HCT116 (cell line): ENCODE data around the gene ST6GALNAC2. TPM values are rescaled to one million over a fixed set of nuclear protein-coding genes. Genes with fewer than 3 reads are reported as not detected.
A peak's percentile ranks its signal among the peaks of the same experiment; 100 is the strongest.

Experiments used
- ATAC-seq: fragments of 200-7000 bp; cut with Tn5 transposase; 2 replicates; pipeline ENCODE4 v1.9.1; 2020; ENCODE audit warnings: mild to moderate bottlenecking, moderate library complexity
- BruUV-seq: library from RNA; stranded (reverse); fragments of 400-500 nt; replicated peaks from 2 replicates; lab custom pipeline; 2021; lab: Mats Ljungman, UMichigan
- CTCF ChIA-PET: fragments of 300-600 bp; sonication (Branson Sonifier 250); formaldehyde crosslinking; loops from one replicate; lab custom pipeline; 2021; ENCODE audit warnings: antibody characterized with exemption; lab: Charles Lee
- POLR2A ChIA-PET: fragments of 300-600, 350-600 bp; sonication (Branson Sonifier 250); formaldehyde crosslinking; loops from one replicate; lab custom pipeline; 2021; ENCODE audit warnings: antibody characterized with exemption; lab: Charles Lee
- RAD21 ChIA-PET, 2 experiments: fragments of 300-600 bp; sonication (Branson Sonifier 250); formaldehyde crosslinking; loops; one replicate each; lab custom pipeline; 2023; ENCODE audit warnings: low total read pairs in 2 of 2; ENCODE audit not compliant: uncharacterized antibody in 2 of 2, unreplicated experiment in 2 of 2, low non-redundant PET in 1 of 2; lab: Charles Lee
- DNase-seq: peaks from one replicate; pipeline ENCODE4 v3.0.0-alpha.2; 2010; ENCODE audit warnings: low read depth, low spot score
- H2AFZ ChIP-seq: fragments of 200-600 bp; shearing (Covaris generic), sonication (generic); 2 replicates; pipeline ENCODE4 v1.6.1; 2017; ENCODE audit warnings: low read depth, mixed run types, mixed read lengths, antibody characterized with exemption, low read length; ENCODE audit not compliant: poor library complexity, severe bottlenecking
- H3K27ac ChIP-seq: 2 replicates; pipeline ENCODE4 v1.5.1; 2012; ENCODE audit warnings: low read depth, low read length
- H3K27me3 ChIP-seq: fragments of 200-600 bp; sonication (generic); 2 replicates; pipeline ENCODE4 v1.6.1; 2016; ENCODE audit warnings: mixed run types, low read length, mixed read lengths; ENCODE audit not compliant: insufficient read depth
- H3K36me3 ChIP-seq, 2 experiments: fragments of 200-500 bp in 1 of 2; fragments of 200-600 bp in 1 of 2; sonication (Bioruptor generic) in 1 of 2; sonication (generic) in 1 of 2; 2 replicates each; pipeline versions ENCODE4 v1.5.1 to v1.6.1; 2014 to 2016; ENCODE audit warnings: low read length in 2 of 2, inconsistent platforms in 1 of 2, mixed read lengths in 1 of 2, mixed run types in 1 of 2; ENCODE audit not compliant: insufficient read depth in 2 of 2, control insufficient read depth in 1 of 2
- H3K4me1 ChIP-seq, 2 experiments: fragments of 200-600 bp in 1 of 2; sonication (generic) in 1 of 2; 2 replicates each; pipeline versions ENCODE4 v1.5.1 to v1.6.1; 2012 to 2017; ENCODE audit warnings: low read length in 2 of 2, inconsistent platforms in 1 of 2, mild to moderate bottlenecking in 1 of 2, mixed read lengths in 1 of 2, mixed run types in 1 of 2, moderate library complexity in 1 of 2; ENCODE audit not compliant: insufficient read depth in 2 of 2, control insufficient read depth in 1 of 2
- H3K4me2 ChIP-seq: fragments of 200-600 bp; sonication (generic); 2 replicates; pipeline ENCODE4 v1.6.1; 2017; ENCODE audit warnings: mixed run types, low read length, mixed read lengths
- H3K4me3 ChIP-seq, 2 experiments: fragments of 200-600 bp in 1 of 2; sonication (generic) in 1 of 2; replicated peaks in 1 of 2; 2 replicates each; pipeline ENCODE4 v1.5.1; 2011 to 2016; ENCODE audit warnings: low read length in 2 of 2, control low read depth in 1 of 2, low read depth in 1 of 2, mild to moderate bottlenecking in 1 of 2, mixed read lengths in 1 of 2, mixed run types in 1 of 2
- H3K79me2 ChIP-seq: fragments of 200-600 bp; sonication (generic); 2 replicates; pipeline ENCODE4 v1.6.1; 2017; ENCODE audit warnings: mild to moderate bottlenecking, mixed run types, low read length, moderate library complexity, mixed read lengths; ENCODE audit not compliant: insufficient read depth
- H3K9ac ChIP-seq: fragments of 200-600 bp; sonication (generic); 2 replicates; pipeline ENCODE4 v1.6.1; 2016; ENCODE audit warnings: low read length, mixed read lengths
- H3K9me2 ChIP-seq: fragments of 200-600 bp; sonication (generic), shearing (Covaris generic); 2 replicates; pipeline ENCODE4 v1.6.1; 2017; ENCODE audit warnings: mixed run types, mild to moderate bottlenecking, moderate library complexity; ENCODE audit not compliant: insufficient read depth
- H3K9me3 ChIP-seq, 2 experiments: fragments of 200-500 bp in 1 of 2; fragments of 200-600 bp in 1 of 2; sonication (Bioruptor generic) in 1 of 2; sonication (generic) in 1 of 2; 2 replicates each; pipeline ENCODE4 v1.6.1; 2014 to 2017; ENCODE audit warnings: low read length in 2 of 2, mixed read lengths in 2 of 2, inconsistent platforms in 1 of 2, low read depth in 1 of 2, mild to moderate bottlenecking in 1 of 2, mixed run types in 1 of 2, moderate library complexity in 1 of 2; ENCODE audit not compliant: control insufficient read depth in 1 of 2, insufficient read depth in 1 of 2
- H4K20me1 ChIP-seq: fragments of 200-600 bp; sonication (generic), shearing (Covaris generic); 2 replicates; pipeline ENCODE4 v1.6.1; 2017; ENCODE audit warnings: mixed run types, mild to moderate bottlenecking, moderate library complexity; ENCODE audit not compliant: insufficient read depth
- EGR1 ChIP-seq: IDR thresholded peaks from 2 replicates; pipeline ENCODE4 v1.6.1; 2012; ENCODE audit warnings: low read depth
- FOSL1 ChIP-seq: IDR thresholded peaks from 2 replicates; pipeline ENCODE4 v1.6.1; 2012; ENCODE audit warnings: low read depth
- POLR2A ChIP-seq: IDR thresholded peaks from 2 replicates; pipeline ENCODE4 v1.7.0; 2011; ENCODE audit warnings: borderline replicate concordance; ENCODE audit not compliant: insufficient read depth, insufficient read length; ENCODE audit errors: extremely low read depth
- POLR2AphosphoS5 ChIP-seq: IDR thresholded peaks from 2 replicates; pipeline ENCODE4 v1.6.1; 2011; ENCODE audit warnings: mild to moderate bottlenecking, low read depth, low read length, moderate library complexity
- SP1 ChIP-seq: IDR thresholded peaks from 2 replicates; pipeline ENCODE4 v1.6.1; 2012; ENCODE audit warnings: low read depth
- intact Hi-C: fragments of 100-400 bp; cut with micrococcal nuclease; formaldehyde crosslinking; loops from 2 replicates; pipeline ENCODE4 v1.10.0; 2022
- total RNA-seq: library from RNA; stranded (reverse); gene quantifications from one replicate; pipeline ENCODE4 v1.2.1, GENCODE V29; 2021; ENCODE audit not compliant: unreplicated experiment
- TF ChIP-seq, protein P1 (sequence below), 3 experiments: fragments of 200-600 bp in 1 of 3; sonication (generic) in 1 of 3; IDR thresholded peaks in 2 of 3; conservative IDR thresholded peaks in 1 of 3; 2 replicates each; pipeline ENCODE4 v1.5.1; 2012 to 2017; ENCODE audit warnings: low read depth in 2 of 3, low read length in 2 of 3, antibody characterized with exemption in 1 of 3, borderline replicate concordance in 1 of 3, control low read depth in 1 of 3, mild to moderate bottlenecking in 1 of 3, mixed read lengths in 1 of 3, mixed run types in 1 of 3, moderate library complexity in 1 of 3; ENCODE audit not compliant: insufficient read depth in 1 of 3
- TF ChIP-seq, protein P2 (sequence below): IDR thresholded peaks from 2 replicates; pipeline ENCODE4 v1.6.1; 2012

The ST6GALNAC2 gene
- total RNA-seq, 1 experiment from 2014 or later = 14.7 TPM

DNA sequence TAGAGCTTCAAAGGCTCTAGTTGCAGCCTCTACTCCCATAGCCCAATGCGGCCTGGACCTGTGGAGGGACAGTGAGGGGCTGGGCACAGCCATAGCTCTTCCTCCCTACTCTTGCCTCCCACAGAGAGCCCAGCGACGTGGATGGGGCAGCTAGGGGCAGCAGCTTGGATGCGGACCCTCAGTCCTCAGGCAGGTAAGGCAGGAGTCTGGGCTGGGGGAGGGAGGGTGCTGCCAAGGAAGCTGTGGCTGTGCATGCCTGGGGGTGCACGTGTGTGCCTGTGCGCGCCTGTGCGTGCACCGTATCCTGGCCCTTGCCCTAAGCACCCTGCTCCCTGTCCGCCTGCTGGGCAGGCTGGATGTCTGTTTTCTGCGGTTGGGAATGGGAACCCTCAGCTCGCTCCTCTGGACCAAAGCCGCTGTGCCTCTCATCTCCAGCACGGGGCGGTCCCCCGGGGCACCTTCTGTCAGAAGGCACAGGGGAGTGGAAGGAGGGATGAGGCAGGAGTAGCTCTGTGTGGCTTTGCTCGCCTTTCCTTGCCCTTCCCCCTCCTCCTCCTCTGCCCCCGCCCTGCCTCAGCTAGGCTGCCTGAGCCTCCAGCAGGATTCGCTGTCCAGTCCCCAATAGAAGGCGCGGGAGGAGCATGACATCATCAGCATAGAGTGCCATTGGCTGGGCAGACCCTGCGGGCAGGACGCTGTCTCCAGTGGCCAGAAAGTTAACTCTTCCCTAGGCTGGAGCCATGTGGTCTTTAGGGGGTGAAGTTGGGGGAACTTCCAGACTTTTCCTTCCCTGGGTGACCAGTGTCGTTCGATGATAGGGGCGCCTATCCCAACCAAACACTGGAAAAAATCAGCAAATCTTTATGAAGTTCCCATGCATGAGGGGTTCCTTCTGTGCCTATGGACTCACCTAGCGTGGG, 45.0 kb downstream of the ST6GALNAC2 start:
- Histone ChIP-seq H3K4me3 (peak overlapping the region; percentile 51 to 57), H2AFZ (no peak overlapping the region), H3K9me2 (no peaks in the 10 kb centered on the region), H3K27ac (peak overlapping the region; percentile 61), H3K4me2 (peak overlapping the region; percentile 86), H3K36me3 (no peaks in the 10 kb centered on the region), H3K27me3 (no peaks in the 10 kb centered on the region)
- ChIA-PET RAD21 (interaction anchor here in 1 of 2 experiments (1.3 kb wide), 1 partner anchor 12 kb away, joined by 4 read pairs; no protein-coding TSS in a partner anchor), CTCF (interaction anchor here (1.3 to 2.7 kb wide), 8 partner anchors 12 to 173 kb away, joined by 3 to 18 read pairs (median 8); no protein-coding TSS in a partner anchor)
- TF ChIP-seq, protein P1, sequence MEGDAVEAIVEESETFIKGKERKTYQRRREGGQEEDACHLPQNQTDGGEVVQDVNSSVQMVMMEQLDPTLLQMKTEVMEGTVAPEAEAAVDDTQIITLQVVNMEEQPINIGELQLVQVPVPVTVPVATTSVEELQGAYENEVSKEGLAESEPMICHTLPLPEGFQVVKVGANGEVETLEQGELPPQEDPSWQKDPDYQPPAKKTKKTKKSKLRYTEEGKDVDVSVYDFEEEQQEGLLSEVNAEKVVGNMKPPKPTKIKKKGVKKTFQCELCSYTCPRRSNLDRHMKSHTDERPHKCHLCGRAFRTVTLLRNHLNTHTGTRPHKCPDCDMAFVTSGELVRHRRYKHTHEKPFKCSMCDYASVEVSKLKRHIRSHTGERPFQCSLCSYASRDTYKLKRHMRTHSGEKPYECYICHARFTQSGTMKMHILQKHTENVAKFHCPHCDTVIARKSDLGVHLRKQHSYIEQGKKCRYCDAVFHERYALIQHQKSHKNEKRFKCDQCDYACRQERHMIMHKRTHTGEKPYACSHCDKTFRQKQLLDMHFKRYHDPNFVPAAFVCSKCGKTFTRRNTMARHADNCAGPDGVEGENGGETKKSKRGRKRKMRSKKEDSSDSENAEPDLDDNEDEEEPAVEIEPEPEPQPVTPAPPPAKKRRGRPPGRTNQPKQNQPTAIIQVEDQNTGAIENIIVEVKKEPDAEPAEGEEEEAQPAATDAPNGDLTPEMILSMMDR (IDR thresholded peaks at IDR 0.05 in 2 of 3, conservative IDR thresholded peaks at IDR 0.05 in 1 of 3; ENCODE audit: borderline replicate concordance in 1 of 3, insufficient read depth in 1 of 3, low read depth in 2 of 3, low read length in 2 of 3) = peak in 2 of 3 experiments; percentile 29 to 32; a peak in 3 of 6 replicates
- TF ChIP-seq FOSL1 (no peak), SP1 (peak; percentile 95), POLR2A (peak; percentile 34), POLR2AphosphoS5 (peak; percentile 88), EGR1 (no peak; the same call in 1 of the 2 replicates)
- TF ChIP-seq, protein P2, sequence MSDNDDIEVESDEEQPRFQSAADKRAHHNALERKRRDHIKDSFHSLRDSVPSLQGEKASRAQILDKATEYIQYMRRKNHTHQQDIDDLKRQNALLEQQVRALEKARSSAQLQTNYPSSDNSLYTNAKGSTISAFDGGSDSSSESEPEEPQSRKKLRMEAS = peak; percentile 86
- TF ChIP-seq, all 23 proteins: peak for 5
- intact Hi-C loops = no loop called here
- Histone ChIP-seq H3K9ac (peak overlapping the region; percentile 67), H3K4me1 (peaks cover 8 to 16% of the 10 kb centered on the region in 2 experiments), H4K20me1 (no peaks in the 10 kb centered on the region), H3K9me3 (no peaks in the 10 kb centered on the region), H3K79me2 (no peaks in the 10 kb centered on the region)
- ATAC-seq (peak; percentile 99), DNase-seq (peak; percentile 93)
- POLR2A ChIA-PET = interaction anchor here (0.6 to 1.7 kb wide), 8 partner anchors 11 to 600 kb away, joined by 3 to 8 read pairs (median 3); partner anchors contain the start of genes CDK3 and FBF1
- TSS peak; percentile 93 for BruUV-seq
